OCI-LY1 (cell line): Measurements from ENCODE around the gene BLACAT1.

ENCODE experiments used
- CTCF ChIP-seq: fragments of 200-600 bp; sonication (generic), shearing (Covaris generic); IDR thresholded peaks from 2 replicates; pipeline ENCODE4 v1.5.1; 2017; ENCODE audit warnings: mild to moderate bottlenecking, antibody characterized with exemption, low read length, moderate library complexity, mixed read lengths
- EZH2 ChIP-seq: fragments of 200-600 bp; sonication (generic), shearing (Covaris generic); IDR thresholded peaks from 2 replicates; pipeline ENCODE4 v1.8.0; 2017; ENCODE audit warnings: borderline replicate concordance, mixed run types, mild to moderate bottlenecking, antibody characterized with exemption, low read length, moderate library complexity, mixed read lengths

GRCh38 chr1:205456868-205457745 is 1.3 kb upstream of the BLACAT1 start:
- TF ChIP-seq EZH2 (no peak), CTCF (no peak)
